GM21619 (cell line): ENCODE measurements around the gene RAB9B.
"Not testable (repeated sequence)": the region's sequence is repeated elsewhere in the genome, so short reads cannot be mapped to it uniquely, and the experiment has no call there.

ENCODE experiments used
- ATAC-seq: cut with Tn5 transposase; IDR thresholded peaks from one replicate; pipeline ENCODE4 v1.9.1; 2021; ENCODE audit not compliant: unreplicated experiment

The RAB9B gene

GRCh38 chrX:103817101-103817500, 15.0 kb downstream of the RAB9B start:
- not testable (repeated sequence) for ATAC-seq

GRCh38 chrX:103811858-103812257, 20.2 kb downstream of the RAB9B start:
- no peak for ATAC-seq

- ATAC-seq = no peak
Observed at GRCh38 chrX:103806862-103807474, 25.1 kb downstream of the RAB9B start.

DNA sequence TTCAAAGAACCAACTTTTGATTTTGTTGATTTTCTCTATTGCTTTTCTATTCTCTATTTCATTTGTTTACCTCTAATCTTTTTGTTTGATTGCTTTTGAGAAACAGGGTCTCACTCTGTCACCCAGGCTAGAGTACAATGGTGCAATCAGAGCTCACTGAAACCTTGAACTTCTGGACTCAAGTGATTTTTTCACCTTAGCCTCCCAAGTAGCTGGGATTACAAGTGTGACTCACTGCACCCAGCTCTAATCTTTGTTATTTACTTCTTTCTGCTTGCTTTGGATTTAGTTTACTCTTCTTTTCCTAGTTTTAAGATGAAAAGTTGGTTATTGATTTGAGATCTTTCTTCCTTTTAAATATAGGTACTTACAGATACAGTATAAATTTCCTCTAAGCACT, 26.2 kb downstream of the RAB9B start:
- no peak for ATAC-seq

GRCh38 chrX:103800318-103800717, 31.7 kb downstream of the RAB9B start:
- no peak for ATAC-seq

GRCh38 chrX:103797691-103798090, 34.4 kb downstream of the RAB9B start:
- ATAC-seq = no peak

DNA sequence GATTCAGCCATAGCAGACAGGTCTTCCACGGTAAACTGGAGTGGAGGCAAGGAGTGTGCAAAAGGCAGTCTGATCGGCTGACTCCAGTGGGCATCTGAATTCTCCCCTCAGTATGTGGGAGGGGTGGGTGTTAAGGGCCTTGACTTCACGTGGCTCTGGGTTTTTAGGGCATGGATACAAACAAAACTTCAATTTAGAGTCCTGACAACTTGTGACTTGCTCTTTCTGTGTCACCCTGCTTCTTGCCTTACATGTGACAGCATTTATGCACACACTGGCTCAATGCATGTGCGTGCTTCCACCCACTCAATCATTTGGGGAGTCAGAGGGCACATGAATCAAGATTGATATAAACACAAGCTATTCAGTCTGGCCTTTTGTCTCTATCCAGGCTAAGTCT, 37.9 kb downstream of the RAB9B start:
- ATAC-seq = no peak

- ATAC-seq = no peak
Observed at GRCh38 chrX:103793545-103793940, 38.5 kb downstream of the RAB9B start.

DNA sequence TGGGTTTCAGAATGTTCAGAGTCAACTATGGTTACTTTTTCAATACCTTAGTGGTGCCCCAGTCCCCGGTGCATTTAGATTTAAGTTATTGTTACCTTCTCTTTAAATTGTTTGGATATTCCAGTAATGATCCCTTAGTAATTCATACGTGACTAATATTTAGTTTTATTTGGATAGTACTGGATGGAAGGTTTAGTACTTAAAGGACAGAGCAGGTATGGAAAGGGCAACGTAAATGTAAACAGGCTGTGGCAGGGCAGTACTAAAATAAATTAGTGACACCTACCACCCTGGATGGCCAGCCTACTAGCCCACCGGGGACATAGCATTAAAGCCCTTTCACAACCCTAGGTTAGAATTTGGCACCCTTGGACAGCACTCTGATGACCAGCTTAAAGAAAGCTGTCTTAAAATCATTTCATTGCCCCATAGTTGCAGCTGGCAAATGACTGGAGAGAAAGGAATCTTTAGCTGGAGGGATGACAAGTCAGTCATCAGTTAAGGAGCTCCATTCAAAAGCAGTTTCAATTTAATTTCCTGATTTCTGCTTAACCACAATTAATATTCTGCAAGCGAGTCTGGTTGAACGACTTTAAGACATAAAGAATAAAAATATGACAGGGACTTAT, 39.0 kb downstream of the RAB9B start:
- ATAC-seq = no peak

DNA sequence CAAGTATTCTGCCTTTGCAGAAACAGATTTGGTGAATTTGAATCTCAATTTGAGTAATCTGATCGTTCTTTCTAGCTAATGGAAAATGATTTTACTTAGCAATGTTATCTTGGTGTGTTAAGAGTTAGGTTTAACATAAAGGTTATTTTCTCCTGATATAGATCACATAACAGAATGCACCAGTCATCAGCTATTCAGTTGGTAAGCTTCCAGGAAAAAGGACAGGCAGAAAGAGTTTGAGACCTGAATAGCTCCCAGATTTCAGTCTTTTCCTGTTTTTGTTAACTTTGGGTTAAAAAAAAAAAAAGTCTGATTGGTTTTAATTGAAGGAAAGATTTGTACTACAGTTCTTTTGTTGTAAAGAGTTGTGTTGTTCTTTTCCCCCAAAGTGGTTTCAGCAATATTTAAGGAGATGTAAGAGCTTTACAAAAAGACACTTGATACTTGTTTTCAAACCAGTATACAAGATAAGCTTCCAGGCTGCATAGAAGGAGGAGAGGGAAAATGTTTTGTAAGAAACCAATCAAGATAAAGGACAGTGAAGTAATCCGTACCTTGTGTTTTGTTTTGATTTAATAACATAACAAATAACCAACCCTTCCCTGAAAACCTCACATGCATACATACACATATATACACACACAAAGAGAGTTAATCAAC, 40.1 kb downstream of the RAB9B start:
- ATAC-seq = no peak

DNA sequence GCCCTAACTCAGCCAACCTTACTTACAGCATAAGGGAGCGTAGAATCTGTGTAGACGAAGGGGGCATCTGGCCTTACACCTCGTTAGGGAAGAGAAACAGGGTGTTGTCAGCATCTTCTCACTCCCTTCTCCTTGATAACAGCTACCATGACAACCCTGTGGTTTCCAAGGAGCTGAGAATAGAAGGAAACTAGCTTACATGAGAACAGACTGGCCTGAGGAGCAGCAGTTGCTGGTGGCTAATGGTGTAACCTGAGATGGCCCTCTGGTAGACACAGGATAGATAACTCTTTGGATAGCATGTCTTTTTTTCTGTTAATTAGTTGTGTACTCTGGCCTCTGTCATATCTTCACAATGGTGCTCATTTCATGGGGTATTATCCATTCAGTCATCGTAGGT, 40.8 kb downstream of the RAB9B start:
- no peak for ATAC-seq

GRCh38 chrX:103789004-103789403, 43.1 kb downstream of the RAB9B start:
- ATAC-seq = no peak

- no peak for ATAC-seq
Observed at GRCh38 chrX:103783971-103784370, 48.1 kb downstream of the RAB9B start.

DNA sequence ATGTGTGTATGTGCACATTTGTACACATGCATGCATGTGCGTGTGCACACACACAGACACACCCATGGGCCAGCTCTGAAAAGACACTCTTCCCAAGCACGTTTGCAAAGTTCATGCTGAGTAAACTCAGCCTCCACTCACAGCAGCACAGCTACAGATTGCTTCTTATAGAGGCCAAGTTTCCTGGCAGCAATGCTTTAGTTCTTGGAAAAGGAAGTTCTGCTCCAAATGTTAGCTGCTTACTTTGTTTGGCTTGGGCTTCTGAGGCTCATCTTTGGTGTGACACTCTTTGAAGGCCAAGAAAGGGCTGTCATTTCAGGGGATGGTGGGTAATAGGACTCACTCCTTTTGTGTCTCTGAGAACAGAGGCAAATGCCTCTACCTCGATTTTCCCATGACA, 48.9 kb downstream of the RAB9B start:
- no peak for ATAC-seq

DNA sequence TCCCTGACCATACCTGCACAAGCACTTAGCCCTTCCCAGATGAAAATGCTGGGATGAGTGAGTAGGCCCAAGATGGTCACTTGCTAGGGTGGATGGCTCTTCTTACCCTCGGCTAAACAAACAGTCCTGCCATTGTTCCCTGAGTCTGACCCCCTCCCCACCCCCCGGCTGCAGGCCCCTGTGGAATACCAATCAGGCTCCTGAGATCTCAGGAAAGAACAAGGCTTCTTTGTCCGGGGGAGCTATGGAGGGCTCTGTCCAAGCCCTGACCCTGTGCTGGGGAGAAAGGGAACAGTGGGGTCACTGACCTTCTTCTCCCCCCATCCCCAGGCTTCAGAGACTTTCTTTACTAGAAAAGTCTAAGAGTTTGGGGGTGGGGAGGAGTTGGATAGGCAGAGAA, 49.4 kb downstream of the RAB9B start:
- no peak for ATAC-seq

DNA sequence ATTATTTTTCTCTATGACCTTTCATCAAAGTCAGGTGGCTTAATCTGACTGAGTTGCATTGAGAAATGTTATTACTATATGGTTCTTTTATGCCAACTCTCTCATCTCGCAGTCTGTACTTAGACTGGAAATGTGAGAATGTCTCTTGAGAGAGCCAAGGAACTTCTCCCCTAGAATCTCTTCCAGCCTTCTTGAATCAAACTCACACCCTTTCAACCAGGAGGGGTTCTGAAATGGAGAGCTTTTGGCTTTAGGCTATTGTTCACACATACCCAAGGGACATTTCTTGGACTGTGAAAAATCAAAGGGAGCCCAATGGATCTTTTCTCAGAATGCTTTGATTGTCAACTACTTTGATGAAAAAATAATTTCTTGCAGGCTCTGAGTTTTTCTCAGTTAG, 50.4 kb downstream of the RAB9B start:
- ATAC-seq = no peak

GRCh38 chrX:103781062-103781402, 51.0 kb downstream of the RAB9B start:
- no peak for ATAC-seq

GRCh38 chrX:103780336-103781061, 51.6 kb downstream of the RAB9B start:
- no peak for ATAC-seq

GRCh38 chrX:103779141-103779789, 52.8 kb downstream of the RAB9B start:
- no peak for ATAC-seq

GRCh38 chrX:103776546-103776945, 55.5 kb downstream of the RAB9B start, which contains the start of gene PLP1:
Gene PLP1 (plus strand): TSS chrX:103776840. CDS start chrX:103776996, 156 bp downstream.
- no peak for ATAC-seq

- ATAC-seq = no peak
Observed at GRCh38 chrX:103774070-103774642, 57.9 kb downstream of the RAB9B start.
